GM12874 (cell line): ENCODE data around the gene AHCY.

Experiments used
- CTCF ChIP-seq: IDR thresholded peaks from 2 replicates; pipeline ENCODE4 v1.5.1; 2011; ENCODE audit warnings: low read depth, mild to moderate bottlenecking, control low read depth, low read length, moderate library complexity; ENCODE audit not compliant: insufficient read depth

AHCY gene

DNA sequence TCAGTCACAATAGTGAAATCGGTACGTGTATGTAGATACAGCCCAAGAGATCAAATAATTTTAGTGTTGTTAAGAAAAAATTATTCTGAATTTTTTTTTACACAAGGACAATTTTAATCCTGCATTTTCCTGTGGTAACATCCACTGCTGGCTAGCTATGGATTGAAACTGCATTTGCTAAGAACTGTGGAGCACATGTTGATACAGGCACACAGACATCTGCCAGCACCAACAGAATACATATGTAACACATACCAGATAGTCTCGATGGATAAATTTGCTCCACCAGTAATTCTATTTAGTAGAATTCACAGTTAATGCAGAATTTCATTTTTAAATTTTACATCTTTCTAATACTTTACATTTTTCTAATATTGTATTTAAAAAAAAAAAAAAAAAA lies 59.8 kb downstream of the AHCY start:
- TF ChIP-seq CTCF: no peak

DNA sequence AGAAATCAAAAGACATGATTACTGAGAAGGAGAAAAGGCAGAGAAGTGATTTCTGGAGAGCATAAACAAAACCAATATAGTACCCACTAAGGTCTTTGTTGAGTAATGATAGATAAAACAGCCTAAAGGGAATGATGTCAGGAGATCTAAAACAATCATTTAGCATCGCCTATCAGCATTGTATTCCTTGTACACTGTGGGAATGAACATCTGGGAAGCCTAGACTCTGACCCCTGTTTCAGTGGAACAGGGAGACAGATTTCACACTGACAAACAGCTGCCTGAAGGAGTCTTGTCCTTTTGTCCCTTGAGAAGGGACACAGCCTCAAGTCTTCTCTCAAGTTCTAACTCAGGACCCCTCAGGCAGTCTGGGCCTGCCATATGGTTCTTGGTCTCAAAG lies 60.3 kb downstream of the AHCY start:
- TF ChIP-seq CTCF: no peak

- no peak for TF ChIP-seq CTCF
Observed at GRCh38 chr20:34240693-34241615, 62.2 kb downstream of the AHCY start, which contains the start of gene ASIP. Gene ASIP, plus strand, starts transcription at chr20:34241423. Its CDS starts 18,952 bp downstream, at chr20:34260375.

- no peak for TF ChIP-seq CTCF
Observed at GRCh38 chr20:34240121-34240520, 63.0 kb downstream of the AHCY start.

- no peak for TF ChIP-seq CTCF
Observed at GRCh38 chr20:34237942-34238341, 65.2 kb downstream of the AHCY start.

GRCh38 chr20:34235875-34236274 lies 67.3 kb downstream of the AHCY start:
- TF ChIP-seq CTCF: no peak

DNA sequence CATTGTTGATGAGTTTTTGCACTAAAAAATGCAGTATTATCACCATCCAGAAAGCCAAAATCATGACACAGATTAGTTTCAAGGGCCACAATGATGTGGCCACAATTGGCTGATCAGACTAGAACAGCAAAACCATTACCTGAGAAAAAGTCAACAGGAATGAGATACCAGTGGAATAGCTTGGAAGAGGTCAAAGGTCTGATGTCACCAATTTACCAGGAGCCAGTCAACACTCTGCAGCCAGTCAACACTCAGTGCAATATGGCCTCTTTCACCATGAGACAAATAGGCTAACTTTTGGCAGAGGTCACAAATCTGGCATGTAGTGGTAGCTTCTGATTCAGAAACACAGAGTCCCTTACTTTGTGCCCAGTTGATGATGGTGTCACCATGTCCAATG lies 69.5 kb downstream of the AHCY start:
- TF ChIP-seq CTCF: no peak
